Glutamatergic neuron (in vitro differentiated cells): ENCODE measurements around the gene STX10. TPM values are rescaled to one million over a fixed set of nuclear protein-coding genes. Genes with fewer than 3 reads are reported as not detected.
"Not testable (repeated sequence)": the region's sequence is repeated elsewhere in the genome, so short reads cannot be mapped to it uniquely, and the experiment has no call there.

Experiments
- DNase-seq: peaks from one replicate; pipeline ENCODE4 v3.0.0; 2022
- H3K27ac Mint-ChIP-seq: one replicate; pipeline ENCODE4 v1.8.0; 2020; ENCODE audit warnings: mild to moderate bottlenecking, mixed read lengths, inconsistent platforms; ENCODE audit not compliant: unreplicated experiment
- H3K27me3 Mint-ChIP-seq: one replicate; pipeline ENCODE4 v1.8.0; 2020; ENCODE audit warnings: mild to moderate bottlenecking, moderate library complexity, mixed read lengths, inconsistent platforms; ENCODE audit not compliant: unreplicated experiment
- H3K36me3 Mint-ChIP-seq: one replicate; pipeline ENCODE4 v1.8.0; 2020; ENCODE audit warnings: mild to moderate bottlenecking, mixed read lengths, inconsistent platforms; ENCODE audit not compliant: unreplicated experiment
- H3K4me1 Mint-ChIP-seq: one replicate; pipeline ENCODE4 v1.8.0; 2020; ENCODE audit warnings: mild to moderate bottlenecking, low read depth, mixed read lengths, inconsistent platforms; ENCODE audit not compliant: unreplicated experiment
- H3K4me3 Mint-ChIP-seq: one replicate; pipeline ENCODE4 v1.8.0; 2020; ENCODE audit warnings: mild to moderate bottlenecking, mixed read lengths, inconsistent platforms; ENCODE audit not compliant: unreplicated experiment
- H3K9me3 Mint-ChIP-seq: one replicate; pipeline ENCODE4 v1.8.0; 2020; ENCODE audit warnings: mild to moderate bottlenecking, moderate library complexity, mixed read lengths, inconsistent platforms; ENCODE audit not compliant: unreplicated experiment
- total RNA-seq: library from RNA; stranded (reverse); fragmentation: NEBNext Ultra II Directional; extraction: Animal tissue kit (Norgen Biotek cat#: 25700); gene quantifications from one replicate; pipeline ENCODE4 v1.2.1, GENCODE V29; 2021; ENCODE audit not compliant: unreplicated experiment
- TF ChIP-seq, protein P1 (sequence below): fragments of 200-600 bp; sonication (generic); IDR thresholded peaks from one replicate; pipeline ENCODE4 v1.5.0; 2021; ENCODE audit not compliant: partially characterized antibody, unreplicated experiment

STX10 gene
- total RNA-seq, 1 donor from 2014 or later: 17.2 TPM

DNA sequence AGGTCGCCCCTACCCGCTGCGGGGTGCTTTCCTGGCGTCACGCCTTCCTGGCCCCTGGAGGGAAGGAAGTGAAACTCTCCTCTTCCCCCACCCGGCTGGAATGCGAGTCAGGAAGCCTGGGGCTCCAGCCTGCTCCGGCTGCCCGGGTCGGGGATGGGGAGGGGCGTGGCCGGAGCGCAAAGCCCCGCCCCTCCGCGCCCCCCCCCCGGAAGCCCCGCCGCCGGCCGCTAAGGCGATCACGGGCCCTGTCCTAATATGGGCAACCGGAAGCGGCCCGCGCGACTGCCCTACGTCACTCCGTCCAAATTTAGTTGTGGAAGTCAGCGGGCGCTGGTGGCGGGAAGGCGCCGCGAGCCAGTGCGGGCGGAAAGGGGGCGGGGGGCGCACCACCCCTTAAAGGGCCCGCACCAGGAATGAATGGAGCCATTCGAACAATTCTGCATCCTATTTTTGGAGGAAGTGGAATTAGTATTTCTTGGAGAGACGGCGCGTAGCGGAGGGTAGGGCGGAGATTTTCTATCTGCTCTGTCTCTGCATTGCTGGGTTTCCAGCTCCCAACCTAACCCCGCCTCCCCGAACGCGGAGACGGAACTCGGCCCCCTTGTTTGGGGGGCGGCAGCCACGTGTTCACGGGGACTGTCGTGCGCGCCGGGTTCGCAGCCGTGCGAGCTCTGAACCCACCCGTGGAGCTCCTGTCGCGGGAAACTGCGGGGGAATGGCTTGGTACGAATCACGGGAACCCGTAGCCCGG lies 1.6 kb upstream of the STX10 start:
- Mint-ChIP-seq H3K4me1 (peaks cover 8% of the 10 kb centered on the region), H3K4me3 (peak overlapping the region; percentile 97), H3K27ac (peak overlapping the region; percentile 98), H3K9me3 (peaks cover 35% of the 10 kb centered on the region), H3K36me3 (no peaks in the 10 kb centered on the region), H3K27me3 (peaks cover 32% of the 10 kb centered on the region)
- TF ChIP-seq, protein P1, sequence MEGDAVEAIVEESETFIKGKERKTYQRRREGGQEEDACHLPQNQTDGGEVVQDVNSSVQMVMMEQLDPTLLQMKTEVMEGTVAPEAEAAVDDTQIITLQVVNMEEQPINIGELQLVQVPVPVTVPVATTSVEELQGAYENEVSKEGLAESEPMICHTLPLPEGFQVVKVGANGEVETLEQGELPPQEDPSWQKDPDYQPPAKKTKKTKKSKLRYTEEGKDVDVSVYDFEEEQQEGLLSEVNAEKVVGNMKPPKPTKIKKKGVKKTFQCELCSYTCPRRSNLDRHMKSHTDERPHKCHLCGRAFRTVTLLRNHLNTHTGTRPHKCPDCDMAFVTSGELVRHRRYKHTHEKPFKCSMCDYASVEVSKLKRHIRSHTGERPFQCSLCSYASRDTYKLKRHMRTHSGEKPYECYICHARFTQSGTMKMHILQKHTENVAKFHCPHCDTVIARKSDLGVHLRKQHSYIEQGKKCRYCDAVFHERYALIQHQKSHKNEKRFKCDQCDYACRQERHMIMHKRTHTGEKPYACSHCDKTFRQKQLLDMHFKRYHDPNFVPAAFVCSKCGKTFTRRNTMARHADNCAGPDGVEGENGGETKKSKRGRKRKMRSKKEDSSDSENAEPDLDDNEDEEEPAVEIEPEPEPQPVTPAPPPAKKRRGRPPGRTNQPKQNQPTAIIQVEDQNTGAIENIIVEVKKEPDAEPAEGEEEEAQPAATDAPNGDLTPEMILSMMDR: no peak
- DNase-seq: peak; percentile 95

DNA sequence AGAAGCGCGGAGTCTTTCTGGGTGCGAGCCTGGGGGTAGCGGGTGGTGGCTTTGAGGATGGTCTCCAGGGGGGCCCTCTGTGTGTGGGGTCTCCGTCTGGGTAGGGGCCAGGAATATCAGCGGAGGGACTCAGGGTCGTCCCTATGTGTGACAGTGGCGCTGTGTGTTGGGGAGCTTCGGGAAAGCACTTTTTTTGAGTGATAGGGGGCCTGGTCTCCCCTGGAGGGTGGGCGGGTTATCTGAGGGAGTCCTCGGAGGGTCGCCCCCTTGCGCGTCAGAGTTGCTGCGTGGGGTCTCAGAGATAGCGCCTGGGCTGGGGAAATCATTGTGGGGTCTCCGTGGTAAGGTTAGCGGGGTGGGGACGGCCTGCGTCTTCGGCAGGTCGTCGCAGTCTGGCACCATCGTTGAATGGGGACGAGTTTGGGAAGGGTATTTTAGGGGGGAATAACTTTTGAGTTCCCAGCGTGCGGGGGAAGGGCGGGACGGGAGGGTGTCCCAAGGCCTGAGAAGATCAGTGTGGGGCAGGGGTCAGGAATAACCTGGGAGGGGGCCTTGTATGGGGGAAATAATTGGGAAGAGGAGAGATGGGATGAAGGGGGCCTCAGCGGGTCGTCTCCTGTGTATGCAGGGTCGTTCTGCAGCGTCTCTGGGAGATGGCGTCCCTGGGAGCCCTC lies 893 bp upstream of the STX10 start:
- Mint-ChIP-seq H3K4me3 (peak overlapping the region; percentile 97), H3K27me3 (peaks cover 30% of the 10 kb centered on the region), H3K27ac (peak overlapping the region; percentile 92), H3K4me1 (peaks cover 4% of the 10 kb centered on the region), H3K36me3 (no peaks in the 10 kb centered on the region), H3K9me3 (peaks cover 31% of the 10 kb centered on the region)
- TF ChIP-seq, protein P1: no peak
- no peak for DNase-seq

DNA sequence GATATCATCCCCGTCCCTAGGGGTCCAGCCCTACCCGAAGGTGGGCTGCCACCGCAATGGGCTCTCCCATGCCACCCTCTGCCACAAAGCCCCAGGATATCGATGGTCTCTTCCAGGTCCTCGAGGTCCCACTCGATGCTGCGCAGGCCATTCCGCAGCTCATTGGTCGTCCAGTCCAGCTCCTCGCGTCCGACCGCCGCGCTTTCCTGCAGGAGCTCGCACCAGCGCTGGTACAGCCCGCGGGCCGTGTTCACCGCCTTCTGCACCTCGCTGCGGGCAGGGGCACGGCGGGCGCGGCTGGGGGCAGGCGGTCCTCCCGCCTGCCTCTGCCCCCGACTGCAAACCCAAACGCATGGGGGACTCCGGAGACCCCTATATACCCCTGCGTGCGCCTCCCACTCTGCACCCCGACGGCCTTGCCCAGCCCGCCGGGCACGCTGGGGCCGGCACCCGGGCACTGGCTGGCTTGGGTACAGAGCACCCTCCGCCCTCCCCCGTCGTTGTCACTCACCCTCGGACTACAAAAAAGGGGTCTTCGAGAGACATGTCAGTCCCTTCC lies 468 bp downstream of the STX10 start:
- peaks cover 25% of the 10 kb centered on the region for H3K9me3 Mint-ChIP-seq
- no peaks in the 10 kb centered on the region for H3K36me3 Mint-ChIP-seq
- H3K4me1 Mint-ChIP-seq: peaks cover 2% of the 10 kb centered on the region
- peaks cover 24% of the 10 kb centered on the region for H3K27me3 Mint-ChIP-seq
- no peak overlapping the region for H3K27ac Mint-ChIP-seq
- peak; percentile 79 for DNase-seq
- peak overlapping the region; percentile 97 for H3K4me3 Mint-ChIP-seq
- TF ChIP-seq, protein P1: no peak

DNA sequence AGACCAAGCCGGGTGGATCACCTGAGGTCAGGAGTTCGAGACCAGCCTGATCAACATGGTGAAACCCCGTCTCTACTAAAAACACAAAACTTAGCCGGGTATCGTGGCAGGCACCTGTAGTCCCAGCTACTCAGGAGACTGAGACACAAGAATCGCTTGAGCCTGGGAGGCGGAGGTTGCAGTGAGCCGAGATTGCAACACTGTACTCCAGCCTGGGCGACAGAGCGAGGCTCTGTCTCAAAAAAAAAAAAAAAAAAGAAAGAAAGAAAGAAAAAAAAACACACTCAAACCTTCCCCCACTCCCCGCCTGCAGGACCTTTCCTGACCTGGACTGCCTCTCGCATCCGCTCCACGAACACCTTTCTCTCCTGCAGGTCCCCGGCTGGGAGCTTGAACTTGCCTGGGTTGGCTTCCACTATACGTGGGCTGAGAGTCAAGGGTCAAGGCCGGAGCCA lies 975 bp downstream of the STX10 start:
- Mint-ChIP-seq H3K9me3 (peaks cover 20% of the 10 kb centered on the region), H3K4me3 (peak overlapping the region; percentile 94), H3K27me3 (peaks cover 21% of the 10 kb centered on the region)
- not testable (repeated sequence) for H3K27ac Mint-ChIP-seq, DNase-seq, H3K4me1 Mint-ChIP-seq, H3K36me3 Mint-ChIP-seq

DNA sequence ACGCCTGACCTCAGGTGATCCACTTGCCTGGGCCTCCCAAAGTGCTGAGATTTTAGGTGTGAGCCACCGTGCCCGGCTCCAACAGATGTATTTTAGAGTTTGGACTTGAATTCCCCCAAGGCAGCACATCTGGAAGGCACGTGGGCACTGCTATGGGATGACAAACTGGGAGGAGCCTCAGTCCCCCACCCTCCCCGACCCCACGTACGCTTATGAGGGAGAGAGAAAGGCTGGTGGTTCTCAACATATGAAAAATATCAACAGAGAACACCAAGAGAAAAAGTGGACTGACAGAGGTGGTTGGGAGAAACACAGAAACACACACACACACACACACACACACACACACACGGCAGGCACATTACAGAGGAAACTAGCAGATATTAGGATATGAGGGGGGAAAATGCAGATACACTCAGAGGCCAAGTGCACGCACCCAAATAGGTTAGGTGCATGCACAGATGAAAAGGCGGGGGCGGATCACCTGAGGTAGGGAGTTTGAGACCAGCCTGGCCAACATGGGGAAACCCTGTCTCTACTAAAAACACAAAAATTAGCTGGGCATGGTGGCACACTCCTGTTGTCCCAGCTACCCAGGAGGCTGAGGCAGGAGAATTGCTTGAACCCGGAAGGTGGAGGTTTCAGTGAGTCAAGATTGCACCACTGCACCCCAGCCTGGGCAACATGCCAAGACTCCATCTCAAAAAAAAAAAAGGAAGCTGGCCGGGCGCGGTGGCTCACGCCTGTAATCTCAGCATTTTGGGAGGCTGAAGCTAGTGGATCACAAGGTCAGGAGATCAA lies 3.2 kb downstream of the STX10 start:
- TF ChIP-seq, protein P1: no peak
- Mint-ChIP-seq H3K27me3 (peaks cover 9% of the 10 kb centered on the region), H3K9me3 (peaks cover 10% of the 10 kb centered on the region), H3K4me3 (peak overlapping the region; percentile 28), H3K4me1 (peaks cover 2% of the 10 kb centered on the region), H3K27ac (no peak overlapping the region), H3K36me3 (no peaks in the 10 kb centered on the region)
- no peak for DNase-seq
